WTC11 (cell line): ENCODE results near the gene THAP3. TPM values are rescaled to one million over a fixed set of nuclear protein-coding genes. Genes with fewer than 3 reads are reported as not detected.
A peak's percentile ranks its signal among the peaks of the same experiment; 100 is the strongest.

Source experiments
- ATAC-seq: fragments of 200-7000 bp; cut with Tn5 transposase; 2 replicates; pipeline ENCODE4 v1.10.0; 2021; ENCODE audit warnings: mild to moderate bottlenecking, moderate library complexity
- CTCF ChIA-PET: fragments of 300-600 bp; sonication (Branson Sonifier 250); formaldehyde crosslinking; loops from one replicate; lab custom pipeline; 2021; ENCODE audit warnings: antibody characterized with exemption; lab: Charles Lee
- POLR2A ChIA-PET: fragments of 350-600 bp; sonication (Branson Sonifier 250); formaldehyde crosslinking; loops from one replicate; lab custom pipeline; 2021; ENCODE audit warnings: antibody characterized with exemption; lab: Charles Lee
- DNase-seq: peaks from one replicate; pipeline ENCODE4 v3.0.0; 2021; ENCODE audit warnings: low spot score
- H3K27ac Mint-ChIP-seq: 2 replicates; pipeline ENCODE4 v1.8.0; 2021; ENCODE audit warnings: mixed read lengths
- H3K27me3 Mint-ChIP-seq: 2 replicates; pipeline ENCODE4 v1.8.0; 2021; ENCODE audit warnings: low read depth, mild to moderate bottlenecking, moderate library complexity, mixed read lengths
- H3K36me3 Mint-ChIP-seq: 2 replicates; pipeline ENCODE4 v1.8.0; 2021; ENCODE audit warnings: mixed read lengths
- H3K4me1 Mint-ChIP-seq: 2 replicates; pipeline ENCODE4 v1.8.0; 2022; ENCODE audit warnings: mixed read lengths
- H3K4me3 Mint-ChIP-seq: 2 replicates; pipeline ENCODE4 v1.8.0; 2021; ENCODE audit warnings: mild to moderate bottlenecking, moderate library complexity, mixed read lengths
- H3K9me3 Mint-ChIP-seq: 2 replicates; pipeline ENCODE4 v1.8.0; 2021; ENCODE audit warnings: mixed read lengths
- AR ChIP-seq: fragments of 250-450 bp; sonication (Bioruptor Pico); IDR thresholded peaks from 2 replicates; pipeline ENCODE4 v1.9.0; 2021; ENCODE audit warnings: mild to moderate bottlenecking
- FOXP4 ChIP-seq: sonication (generic); formaldehyde crosslinking; IDR thresholded peaks from 2 replicates; pipeline ENCODE4 v1.8.0; 2022; ENCODE audit warnings: mild to moderate bottlenecking, missing genetic modification reagents
- GTF2I ChIP-seq: fragments of 250-450 bp; sonication (Bioruptor Pico); conservative IDR thresholded peaks from 2 replicates; pipeline ENCODE4 v1.4.0; 2021; ENCODE audit warnings: mild to moderate bottlenecking
- MXD4 ChIP-seq: fragments of 250-450 bp; sonication (Bioruptor Pico); IDR thresholded peaks from 2 replicates; pipeline ENCODE4 v1.8.0; 2021; ENCODE audit warnings: mild to moderate bottlenecking, moderate library complexity, borderline replicate concordance
- NFYB ChIP-seq: sonication (generic); formaldehyde crosslinking; conservative IDR thresholded peaks from 2 replicates; pipeline ENCODE4 v1.8.0; 2022; ENCODE audit warnings: low read depth, missing genetic modification reagents
- OVOL2 ChIP-seq: fragments of 250-450 bp; sonication (Bioruptor Pico); IDR thresholded peaks from 2 replicates; pipeline ENCODE4 v1.9.0; 2021; ENCODE audit warnings: mild to moderate bottlenecking, borderline replicate concordance
- RORB ChIP-seq: fragments of 250-450 bp; sonication (Bioruptor Pico); IDR thresholded peaks from 2 replicates; pipeline ENCODE4 v1.9.0; 2021; ENCODE audit warnings: mild to moderate bottlenecking
- TEAD4 ChIP-seq: sonication (generic); formaldehyde crosslinking; IDR thresholded peaks from 2 replicates; pipeline ENCODE4 v1.8.0; 2022; ENCODE audit warnings: mild to moderate bottlenecking, missing genetic modification reagents
- ZMAT4 ChIP-seq: fragments of 250-450 bp; sonication (Bioruptor Pico); IDR thresholded peaks from 2 replicates; pipeline ENCODE4 v1.9.0; 2021; ENCODE audit warnings: mild to moderate bottlenecking
- ZNF317 ChIP-seq: sonication (generic); formaldehyde crosslinking; IDR thresholded peaks from 2 replicates; pipeline ENCODE4 v1.8.1; 2023; ENCODE audit warnings: low read depth, mild to moderate bottlenecking, moderate library complexity, missing genetic modification reagents, borderline replicate concordance
- ZNF396 ChIP-seq: fragments of 250-450 bp; sonication (Bioruptor Pico); IDR thresholded peaks from 2 replicates; pipeline ENCODE4 v1.8.0; 2021; ENCODE audit warnings: mild to moderate bottlenecking, moderate library complexity, borderline replicate concordance
- ZNF416 ChIP-seq: fragments of 250-450 bp; sonication (Bioruptor Pico); IDR thresholded peaks from 2 replicates; pipeline ENCODE4 v1.9.0; 2021; ENCODE audit warnings: mild to moderate bottlenecking, inconsistent platforms
- ZNF425 ChIP-seq: fragments of 250-450 bp; sonication (Bioruptor Pico); conservative IDR thresholded peaks from 2 replicates; pipeline ENCODE4 v1.9.0; 2021; ENCODE audit warnings: mild to moderate bottlenecking
- total RNA-seq: library from RNA; stranded (reverse); gene quantifications from 3 replicates; pipeline ENCODE4 v1.2.3, GENCODE V29; 2021

Gene THAP3
- total RNA-seq, 1 experiment from 2014 or later = 14.8 TPM

- Mint-ChIP-seq H3K9me3 (no peaks in the 10 kb centered on the region), H3K4me3 (no peak overlapping the region), H3K36me3 (peaks cover 40% of the 10 kb centered on the region), H3K27ac (peak overlapping the region; percentile 47; the same call in 1 of the 2 replicates), H3K27me3 (no peaks in the 10 kb centered on the region)
- DNase-seq (no peak), ATAC-seq (no peak)
- no peak for TF ChIP-seq OVOL2 (CRISPR knock-in tag)
- no peak for TF ChIP-seq AR (CRISPR knock-in tag)
- no peak for TF ChIP-seq ZNF396 (CRISPR knock-in tag)
- TF ChIP-seq ZNF317 (CRISPR knock-in tag) = no peak
- no peak for TF ChIP-seq TEAD4
- TF ChIP-seq, all 79 proteins: peak for 0
- H3K4me1 Mint-ChIP-seq = no peaks in the 10 kb centered on the region
- POLR2A ChIA-PET = no interaction called here
- CTCF ChIA-PET = interaction anchor here (0.6 to 1.1 kb wide), 3 partner anchors 19 to 101 kb away, joined by 3 to 6 read pairs (median 3); partner anchors contain the start of gene DNAJC11
These were observed 29.0 kb downstream of the THAP3 start for GRCh38 chr1:6653436-6654290.

- H3K27me3 Mint-ChIP-seq = no peaks in the 10 kb centered on the region
- TF ChIP-seq MXD4 (CRISPR knock-in tag) = no peak
- no peak for TF ChIP-seq OVOL2 (CRISPR knock-in tag)
- TF ChIP-seq RORB (CRISPR knock-in tag) = no peak
- TF ChIP-seq FOXP4 (CRISPR knock-in tag) = no peak
- no peak for TF ChIP-seq ZNF425 (CRISPR knock-in tag)
- no peak for TF ChIP-seq ZNF416 (CRISPR knock-in tag)
- TF ChIP-seq GTF2I = no peak
- no peak for TF ChIP-seq ZMAT4 (CRISPR knock-in tag)
- TF ChIP-seq NFYB (CRISPR knock-in tag) = no peak
- ATAC-seq (no peak), DNase-seq (no peak)
- no peak overlapping the region for H3K27ac Mint-ChIP-seq
- CTCF ChIA-PET = interaction anchor here (0.6 to 1.3 kb wide), 2 partner anchors 22 to 44 kb away, joined by 6 to 8 read pairs; partner anchors contain the start of gene DNAJC11
- POLR2A ChIA-PET = no interaction called here
- H3K9me3 Mint-ChIP-seq = no peaks in the 10 kb centered on the region
- H3K4me1 Mint-ChIP-seq = no peaks in the 10 kb centered on the region
- no peak overlapping the region for H3K4me3 Mint-ChIP-seq
- peaks cover 36% of the 10 kb centered on the region for H3K36me3 Mint-ChIP-seq
These were observed 32.5 kb downstream of the THAP3 start for GRCh38 chr1:6657138-6657537.
